GM18520 (cell line): ENCODE data around the gene PANK1.
A peak's percentile ranks its signal among the peaks of the same experiment; 100 is the strongest.
"Not testable (repeated sequence)": the region's sequence is repeated elsewhere in the genome, so short reads cannot be mapped to it uniquely, and the experiment has no call there.

Experiments used
- ATAC-seq: cut with Tn5 transposase; IDR thresholded peaks from one replicate; pipeline ENCODE4 v1.9.1; 2021; ENCODE audit not compliant: unreplicated experiment

Gene PANK1

DNA sequence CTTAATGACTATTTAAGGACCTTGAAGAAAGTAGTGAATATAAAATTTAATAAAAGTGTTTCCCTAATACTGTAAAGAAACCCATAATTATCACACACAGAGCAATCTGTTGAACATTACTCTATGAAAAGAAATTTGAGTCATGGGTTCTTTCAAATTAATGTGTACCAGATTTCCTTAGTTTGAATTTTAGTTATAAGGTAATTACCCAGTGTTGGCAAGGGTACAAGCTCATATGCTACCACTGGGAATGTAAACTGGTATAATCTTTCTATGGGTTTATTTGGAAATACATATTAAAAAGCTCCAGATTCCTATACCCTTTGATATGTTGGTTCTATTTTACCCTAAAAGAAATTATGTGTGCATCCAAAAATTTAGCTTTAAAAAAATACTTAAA is 22.9 kb downstream of the PANK1 start:
- ATAC-seq: no peak

DNA sequence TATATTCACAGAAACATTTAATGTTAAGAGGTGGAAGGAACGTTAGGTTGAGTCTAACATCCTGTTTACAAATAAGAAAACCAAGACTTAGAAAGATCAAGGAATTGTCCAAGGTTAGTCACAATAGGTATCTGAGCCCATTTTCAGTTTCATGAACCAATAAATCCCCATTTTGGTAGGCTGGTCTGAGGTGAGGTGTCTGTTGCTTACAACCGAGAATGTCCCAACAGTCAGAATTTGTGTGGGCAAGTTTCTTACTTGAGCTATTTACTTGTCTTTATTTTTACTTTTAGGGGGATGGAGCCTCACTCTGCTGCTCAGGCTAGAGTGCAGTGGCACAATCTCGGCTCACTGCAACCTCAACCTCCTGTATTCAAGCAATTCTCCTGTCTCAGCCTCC is 23.6 kb downstream of the PANK1 start:
- no peak for ATAC-seq

DNA sequence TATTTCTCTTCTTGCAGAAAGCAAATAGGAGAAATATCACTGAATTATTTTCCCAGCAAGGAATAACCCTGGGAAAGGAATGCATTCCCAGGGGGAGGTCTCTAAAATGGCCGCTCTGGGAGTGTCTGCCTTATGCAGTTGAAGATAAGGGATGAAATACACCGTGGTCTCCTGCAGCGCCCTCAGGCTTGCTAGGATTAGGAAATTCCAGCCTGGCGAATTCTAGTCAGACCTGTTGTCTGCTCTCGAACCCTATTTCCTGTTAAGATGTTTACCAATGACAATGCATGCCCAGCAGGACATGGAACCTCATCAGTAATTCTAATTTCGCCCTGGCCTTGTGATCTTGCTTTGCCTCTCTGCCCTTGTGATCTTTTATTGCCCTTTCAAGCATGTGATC is 24.7 kb downstream of the PANK1 start:
- not testable (repeated sequence) for ATAC-seq

DNA sequence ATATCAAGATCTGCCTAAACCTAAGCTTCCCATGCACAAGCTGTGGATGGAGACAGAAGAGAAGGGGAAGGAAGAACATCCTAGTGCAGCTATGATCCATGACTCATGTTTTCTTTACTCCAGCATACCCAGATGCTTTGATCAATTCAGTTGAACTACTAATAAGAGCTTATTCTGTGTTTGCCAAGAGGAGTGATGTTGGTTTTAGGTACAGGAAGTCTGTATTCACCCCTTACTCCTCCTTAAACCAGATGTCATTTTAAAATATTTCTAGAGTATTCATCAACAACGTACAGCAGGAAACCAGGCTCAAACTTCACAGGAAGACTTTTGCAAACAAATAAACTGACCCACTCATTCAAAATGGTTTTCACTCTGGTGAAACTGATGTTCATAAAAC is 29.2 kb downstream of the PANK1 start:
- no peak for ATAC-seq

DNA sequence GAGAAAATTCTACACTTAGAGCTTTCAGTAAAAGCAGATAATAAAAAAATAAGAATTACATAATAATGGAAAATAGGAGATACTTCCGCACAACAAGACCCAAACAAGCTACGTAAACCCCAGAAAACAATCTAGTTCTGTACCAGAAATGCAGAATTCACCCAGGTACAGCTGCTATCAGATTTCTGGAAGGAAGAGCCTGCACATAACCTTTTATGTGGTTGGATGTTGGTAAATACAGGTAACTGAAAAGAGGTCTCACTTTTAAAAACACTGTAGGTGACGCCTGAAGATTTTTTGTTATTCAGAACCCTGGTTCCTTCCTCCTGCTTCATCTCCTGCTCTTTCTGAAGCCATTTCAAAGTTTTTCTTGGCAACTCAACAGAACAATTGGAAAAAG is 29.9 kb downstream of the PANK1 start:
- no peak for ATAC-seq

DNA sequence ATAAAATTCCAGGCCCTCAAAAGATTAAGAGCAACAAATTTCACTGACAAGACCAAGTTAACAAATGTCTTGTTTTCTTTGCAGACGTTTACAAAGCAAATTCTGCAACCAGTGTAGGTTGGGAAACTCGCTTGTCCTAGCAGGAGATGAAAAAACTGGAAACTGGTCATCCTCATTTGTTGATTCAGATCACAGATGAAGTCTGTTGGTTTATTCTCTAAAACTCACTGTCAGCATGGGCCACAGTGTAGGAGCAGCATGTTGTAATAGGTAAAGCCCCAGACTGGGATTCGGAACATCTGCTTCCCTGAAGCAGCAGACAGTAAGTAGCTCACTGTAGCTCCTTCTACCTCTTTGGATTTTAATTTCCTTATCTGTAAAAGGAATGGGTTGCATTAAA is 31.5 kb downstream of the PANK1 start:
- no peak for ATAC-seq

DNA sequence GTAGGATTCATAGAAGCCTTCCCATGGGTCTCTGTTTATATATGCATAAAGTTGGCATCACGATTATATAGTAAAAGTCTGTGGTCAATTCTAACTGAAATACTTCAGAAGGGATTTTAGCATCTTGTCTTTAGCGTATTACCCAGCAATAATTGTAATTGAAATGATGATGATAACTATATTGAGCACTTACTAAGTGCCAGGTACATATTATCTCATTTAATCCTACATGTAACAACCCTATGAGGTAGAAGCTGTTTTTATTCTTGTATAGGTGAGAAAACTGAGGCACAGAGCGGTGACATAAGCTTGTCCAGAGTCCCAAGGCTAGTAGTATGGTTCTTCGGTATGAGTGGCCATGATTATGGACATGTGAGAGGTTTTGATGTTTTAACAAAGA is 33.8 kb downstream of the PANK1 start:
- ATAC-seq: no peak

DNA sequence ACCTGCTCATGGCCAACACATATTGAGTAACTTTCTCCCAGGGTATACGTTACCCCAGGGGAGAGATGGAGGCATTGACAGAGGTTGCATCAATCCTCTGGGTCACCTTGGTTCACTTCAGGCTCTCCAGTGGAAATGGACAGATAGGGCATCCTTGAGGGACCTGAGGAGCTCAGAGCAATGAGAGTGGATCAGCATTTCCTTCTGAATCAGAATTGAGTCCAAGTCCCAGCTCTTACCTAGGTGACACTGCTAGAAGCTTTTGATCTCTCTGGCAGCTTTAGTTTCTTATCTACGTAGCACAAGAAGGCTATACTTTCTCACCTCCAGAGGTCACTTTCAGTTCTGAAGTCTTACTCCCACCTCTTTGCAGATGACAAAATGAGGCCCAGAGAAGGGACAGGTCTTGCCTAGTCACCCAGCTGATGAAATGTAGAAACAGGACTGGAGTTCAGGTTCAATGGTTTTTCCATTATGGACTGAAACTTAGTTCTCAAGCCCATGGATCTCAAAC is 35.2 kb downstream of the PANK1 start:
- ATAC-seq: peak; percentile 88

DNA sequence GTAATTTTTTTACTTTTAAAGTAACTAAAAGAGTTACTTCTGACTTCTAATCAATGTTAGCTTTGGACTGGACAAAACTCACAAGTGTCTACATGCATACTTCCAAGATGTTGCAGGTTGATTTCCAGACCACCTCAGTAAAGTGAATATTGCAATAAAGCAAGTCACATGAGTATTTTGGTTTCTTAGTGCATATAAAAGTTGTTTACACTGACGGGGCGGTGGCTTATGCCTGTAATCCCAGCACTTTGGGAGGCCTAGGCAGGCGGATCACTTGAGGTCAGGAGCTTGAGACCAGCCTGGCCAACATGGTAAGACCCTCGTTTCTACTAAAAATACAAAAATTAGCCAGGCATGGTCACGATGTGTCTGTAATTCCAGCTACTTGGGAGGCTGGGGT is 40.8 kb downstream of the PANK1 start:
- ATAC-seq: no peak

DNA sequence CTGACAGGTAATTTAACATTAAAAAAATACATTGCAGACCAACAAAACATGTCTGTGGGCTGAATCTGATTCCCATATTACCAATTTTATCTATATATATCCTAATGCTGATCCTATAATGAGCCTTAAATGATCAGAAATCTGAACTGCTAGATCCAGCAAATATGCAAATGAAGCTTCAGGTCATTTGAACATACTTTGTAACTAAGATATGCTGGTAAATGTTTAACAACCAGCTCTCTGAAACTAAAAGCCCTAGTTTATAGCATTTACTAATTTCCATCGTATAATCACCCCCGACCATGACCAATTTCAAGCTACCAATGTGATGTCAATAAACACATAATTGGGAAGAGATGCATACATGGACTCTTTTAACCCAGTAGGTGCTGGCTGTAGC is 42.1 kb downstream of the PANK1 start:
- ATAC-seq: no peak

DNA sequence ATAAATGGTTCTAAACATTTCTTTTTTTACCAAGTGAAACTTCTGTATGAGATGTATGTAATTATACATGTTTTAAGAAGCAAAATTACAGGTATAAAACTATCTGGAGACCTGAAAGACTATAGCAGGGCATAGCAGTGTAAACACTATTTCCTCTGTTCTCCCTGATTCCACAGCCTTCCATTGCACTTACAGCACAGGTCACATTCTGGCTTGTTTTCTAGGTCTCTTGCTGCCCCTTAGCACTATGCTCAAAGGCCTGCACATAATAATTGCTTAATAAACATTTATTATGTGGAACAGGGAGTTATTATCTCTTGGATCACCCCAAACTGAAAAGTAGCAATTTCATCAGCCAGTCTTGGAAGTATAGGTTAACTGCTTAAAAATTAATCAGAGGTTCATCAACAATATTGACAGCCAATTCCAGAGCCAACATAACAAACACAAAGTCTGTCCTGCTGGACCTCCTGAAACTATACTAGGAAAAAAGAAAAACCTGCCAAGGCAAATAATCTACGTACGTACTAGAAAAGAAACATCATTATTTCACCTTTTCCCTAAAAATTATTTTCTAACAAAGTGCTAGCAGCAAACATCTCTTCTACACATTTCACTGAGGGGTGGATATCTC is 43.2 kb downstream of the PANK1 start:
- ATAC-seq: no peak

DNA sequence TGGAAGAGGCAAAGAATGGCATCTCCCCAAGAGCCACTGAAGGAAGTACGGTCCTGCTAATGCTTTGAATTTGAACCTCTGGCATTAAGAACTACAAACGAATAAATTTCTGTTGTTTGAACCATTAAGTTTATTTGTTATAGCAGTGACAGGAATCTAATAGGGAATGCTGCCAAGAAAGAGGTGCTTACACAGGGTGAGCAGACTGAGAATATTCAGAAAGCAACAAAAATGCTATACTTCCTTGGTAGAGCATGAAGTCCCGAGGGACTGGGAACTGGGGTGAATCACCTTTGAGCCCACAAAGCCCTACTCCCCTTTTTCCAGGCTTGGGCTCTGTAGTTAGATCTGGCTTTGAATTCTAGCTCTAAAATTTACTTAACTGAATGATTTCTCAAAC is 45.0 kb downstream of the PANK1 start:
- no peak for ATAC-seq

DNA sequence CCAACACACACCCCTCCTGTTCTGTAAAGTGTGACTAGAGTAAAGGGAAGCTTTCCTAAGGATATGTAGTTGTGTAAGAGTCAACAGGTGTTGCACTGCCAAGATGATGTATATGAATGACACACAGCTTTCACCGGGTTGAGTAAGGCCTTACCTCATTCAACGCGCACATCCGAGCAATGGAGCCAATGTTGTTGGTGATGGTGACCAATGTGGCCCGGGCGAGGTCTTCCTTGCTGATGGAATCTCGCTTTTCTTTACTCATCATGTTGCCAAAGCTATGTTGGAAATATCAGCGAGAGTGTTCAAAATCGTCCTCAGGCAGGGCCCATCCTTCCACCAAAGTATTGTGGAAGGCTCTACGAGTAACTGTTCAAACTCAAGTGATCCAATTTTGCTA is 52.0 kb downstream of the PANK1 start:
- no peak for ATAC-seq

DNA sequence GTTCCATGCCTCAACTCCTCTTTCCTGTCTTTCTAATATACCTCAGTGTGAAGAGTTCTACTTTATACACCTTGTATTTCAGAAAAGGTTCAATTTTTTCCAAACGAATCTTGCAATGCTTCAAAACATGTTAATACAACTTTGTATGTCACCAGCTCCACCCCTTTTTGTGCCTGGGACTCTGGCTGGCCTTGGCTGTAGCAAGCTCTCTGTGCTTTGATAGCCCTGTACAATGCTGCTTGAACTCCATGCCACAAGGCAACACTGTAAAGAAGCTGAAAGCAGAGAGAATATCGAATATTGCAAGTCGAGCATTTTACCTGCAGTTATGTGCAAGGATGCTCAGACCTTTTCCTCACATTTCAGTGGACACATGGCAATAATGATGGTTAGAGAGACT is 52.5 kb downstream of the PANK1 start:
- no peak for ATAC-seq

DNA sequence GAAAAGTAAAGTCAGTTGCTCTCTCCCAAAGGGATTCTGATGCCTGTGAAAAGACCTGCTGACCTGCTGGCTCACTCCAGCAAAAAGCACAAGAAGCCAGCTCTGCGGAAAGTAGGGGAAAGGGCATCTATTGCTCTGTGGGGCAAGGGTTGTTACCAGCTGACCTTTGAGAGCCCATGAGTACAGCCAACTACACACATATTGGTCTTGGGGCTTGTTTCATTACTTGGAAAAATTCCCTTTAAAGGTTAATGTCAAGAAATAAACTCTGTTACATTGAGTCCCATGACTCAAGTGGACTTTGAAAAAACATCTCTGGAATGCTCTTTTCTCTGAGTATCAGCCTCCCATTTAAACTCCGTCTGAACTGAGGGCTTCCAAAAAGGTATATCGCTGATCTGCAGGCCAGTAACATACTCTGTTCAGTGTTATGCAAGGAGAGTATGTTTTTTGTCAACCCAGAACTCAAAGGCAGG is 53.2 kb downstream of the PANK1 start:
- no peak for ATAC-seq

DNA sequence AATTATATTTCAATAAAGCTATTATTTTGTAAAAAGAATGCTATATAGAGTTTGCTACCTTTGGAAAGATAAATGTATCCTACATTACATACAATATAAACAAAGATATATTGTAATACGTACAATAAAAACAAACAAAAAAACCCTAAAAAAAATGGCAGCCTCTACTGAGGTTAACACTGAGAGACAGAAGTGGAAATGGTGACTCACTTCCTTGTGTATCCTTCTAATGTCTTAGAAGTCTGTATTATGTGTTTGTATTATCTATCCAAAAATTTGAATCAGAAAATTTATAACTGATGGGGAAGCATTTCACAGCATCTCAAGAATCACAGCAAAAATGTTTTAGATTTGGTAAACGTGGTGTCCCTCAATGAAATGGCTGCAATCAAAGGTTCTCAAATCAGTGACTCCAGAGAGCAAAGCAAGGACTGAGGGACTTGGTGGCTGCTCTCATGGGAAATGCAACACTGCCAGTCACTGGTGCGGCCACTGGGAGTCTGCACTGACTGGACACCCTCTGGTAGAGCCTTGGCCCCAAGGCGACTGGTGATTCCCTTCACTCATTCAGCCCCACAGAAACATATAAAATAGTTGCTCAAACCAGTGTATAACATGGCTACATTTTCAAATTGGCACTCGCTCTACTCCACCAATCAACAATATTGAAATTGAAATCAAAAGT is 53.8 kb downstream of the PANK1 start:
- no peak for ATAC-seq

DNA sequence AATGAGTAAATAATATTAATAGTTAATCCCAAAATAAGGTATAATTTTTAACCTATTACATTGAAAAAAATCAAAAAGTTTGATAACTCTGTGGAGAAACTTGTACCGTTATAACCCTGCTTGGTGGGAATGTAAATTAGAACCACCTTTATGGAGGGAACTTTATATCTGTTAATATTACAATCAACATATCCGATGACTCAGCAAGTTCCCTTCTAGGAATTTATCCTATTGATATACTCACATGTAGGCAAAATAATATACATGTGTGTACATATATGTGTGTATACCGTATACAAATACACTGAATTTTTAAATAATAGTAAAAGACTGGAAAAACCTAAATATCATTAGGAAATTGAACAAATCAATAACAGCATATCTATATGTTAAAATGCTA is 54.7 kb downstream of the PANK1 start:
- no peak for ATAC-seq

DNA sequence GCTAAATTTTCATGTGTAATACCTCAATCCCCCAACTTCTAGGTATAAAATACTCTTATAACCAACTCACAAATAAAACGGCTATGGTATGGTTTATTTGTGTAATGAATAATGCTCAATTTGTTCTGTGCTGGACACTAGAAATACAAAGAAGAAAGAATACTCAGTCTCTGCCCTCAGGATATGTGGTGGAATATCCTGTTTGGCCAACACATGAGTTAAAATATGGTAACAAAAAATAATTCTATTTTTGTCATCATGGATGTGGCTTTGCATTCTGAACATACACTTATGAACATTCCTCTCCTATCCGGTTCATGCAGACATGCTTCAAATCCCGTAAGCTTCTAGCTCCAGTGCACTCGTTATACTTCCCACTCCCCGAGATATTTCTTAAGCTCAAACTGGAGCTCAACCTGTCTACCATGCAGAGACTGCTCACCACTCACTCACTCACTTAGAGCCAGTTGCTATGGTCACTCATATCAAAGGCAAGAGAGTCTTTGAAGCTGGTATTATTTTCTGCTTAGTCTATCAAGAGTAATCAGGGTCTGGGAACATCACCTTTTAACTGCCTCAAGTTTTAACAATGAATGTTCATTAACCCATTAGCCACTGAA is 55.8 kb downstream of the PANK1 start:
- no peak for ATAC-seq

DNA sequence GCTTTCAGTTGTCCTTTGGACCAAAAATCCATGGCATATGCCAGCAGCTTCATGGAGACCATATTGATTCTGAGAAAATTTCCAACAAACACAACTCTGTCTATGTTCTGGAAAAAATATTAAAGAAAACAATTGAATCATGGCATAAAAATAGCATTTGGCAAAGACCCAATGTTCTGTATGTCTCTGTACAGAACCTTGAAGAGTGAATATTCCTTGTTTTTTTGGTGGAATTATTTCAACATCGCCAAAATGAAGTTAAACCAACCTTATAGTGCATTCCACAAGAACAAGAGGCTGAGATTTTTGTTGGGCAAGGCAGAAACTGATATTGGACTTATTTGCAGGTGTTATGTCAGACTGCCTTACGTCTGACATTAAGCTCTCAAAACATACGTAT is 56.4 kb downstream of the PANK1 start:
- ATAC-seq: no peak

DNA sequence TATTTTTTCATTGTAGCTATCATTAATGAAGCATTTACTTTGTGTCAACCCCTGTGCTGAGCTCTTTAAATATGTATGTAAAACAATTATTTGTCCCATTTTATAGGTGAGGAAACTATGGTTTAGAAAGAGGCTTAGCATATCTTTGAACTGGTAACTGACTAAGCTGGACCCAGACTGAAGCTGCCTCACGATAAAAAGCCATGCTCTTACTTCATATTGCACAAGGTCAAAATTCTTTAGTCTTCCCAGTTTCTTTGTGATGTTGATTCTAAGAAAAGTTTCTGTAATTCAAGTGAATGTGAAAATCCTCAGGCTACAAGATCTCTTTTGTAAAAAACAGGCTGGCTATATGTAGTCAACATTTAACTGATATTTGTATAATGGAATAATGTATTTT is 63.0 kb downstream of the PANK1 start:
- no peak for ATAC-seq

DNA sequence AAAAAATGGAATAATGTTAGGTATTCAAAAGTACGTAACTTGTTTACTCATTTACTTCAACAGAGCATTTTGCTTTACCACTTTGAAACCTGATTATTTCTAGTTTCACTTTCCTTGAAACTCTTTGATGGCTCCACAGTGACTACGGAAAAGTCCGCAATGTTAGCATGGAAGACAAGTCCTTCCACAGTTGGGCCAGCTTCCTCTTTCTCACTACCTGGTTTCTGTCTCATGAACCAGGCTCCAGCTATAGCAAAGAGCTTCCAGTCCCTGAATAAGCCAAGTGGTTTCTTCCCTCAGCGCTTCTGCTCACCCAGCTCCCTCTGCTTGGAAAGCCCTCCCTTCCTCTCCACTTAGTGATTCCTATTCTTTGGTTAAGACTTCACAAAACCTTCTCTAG is 64.8 kb downstream of the PANK1 start:
- no peak for ATAC-seq

DNA sequence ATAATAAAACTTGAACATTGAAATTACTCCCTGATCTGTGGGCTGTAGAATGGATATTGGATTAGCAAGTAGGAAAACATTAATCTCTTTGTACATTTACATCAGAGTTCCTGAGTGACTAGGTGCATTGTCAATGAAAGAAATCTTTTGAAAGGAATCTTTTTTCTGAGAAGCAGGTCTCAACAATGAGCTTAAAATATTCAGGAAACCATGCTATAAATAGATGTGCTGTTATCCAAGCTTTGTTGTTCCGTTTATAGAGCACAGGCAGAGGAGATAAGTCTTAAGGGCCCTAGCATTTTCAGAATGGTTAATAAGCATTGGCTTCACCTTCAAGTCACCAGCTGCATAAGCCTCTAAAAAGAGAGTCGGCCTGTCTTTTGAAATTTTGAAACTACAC is 68.3 kb downstream of the PANK1 start:
- ATAC-seq: no peak
